HG03060 (cell line): ENCODE measurements around the gene OXSR1.
"Not testable (repeated sequence)": the region's sequence is repeated elsewhere in the genome, so short reads cannot be mapped to it uniquely, and the experiment has no call there.

Source experiments
- ATAC-seq: cut with Tn5 transposase; IDR thresholded peaks from one replicate; pipeline ENCODE4 v1.9.1; 2021; ENCODE audit warnings: low read depth, moderate number of reproducible peaks; ENCODE audit not compliant: unreplicated experiment

The OXSR1 gene

DNA sequence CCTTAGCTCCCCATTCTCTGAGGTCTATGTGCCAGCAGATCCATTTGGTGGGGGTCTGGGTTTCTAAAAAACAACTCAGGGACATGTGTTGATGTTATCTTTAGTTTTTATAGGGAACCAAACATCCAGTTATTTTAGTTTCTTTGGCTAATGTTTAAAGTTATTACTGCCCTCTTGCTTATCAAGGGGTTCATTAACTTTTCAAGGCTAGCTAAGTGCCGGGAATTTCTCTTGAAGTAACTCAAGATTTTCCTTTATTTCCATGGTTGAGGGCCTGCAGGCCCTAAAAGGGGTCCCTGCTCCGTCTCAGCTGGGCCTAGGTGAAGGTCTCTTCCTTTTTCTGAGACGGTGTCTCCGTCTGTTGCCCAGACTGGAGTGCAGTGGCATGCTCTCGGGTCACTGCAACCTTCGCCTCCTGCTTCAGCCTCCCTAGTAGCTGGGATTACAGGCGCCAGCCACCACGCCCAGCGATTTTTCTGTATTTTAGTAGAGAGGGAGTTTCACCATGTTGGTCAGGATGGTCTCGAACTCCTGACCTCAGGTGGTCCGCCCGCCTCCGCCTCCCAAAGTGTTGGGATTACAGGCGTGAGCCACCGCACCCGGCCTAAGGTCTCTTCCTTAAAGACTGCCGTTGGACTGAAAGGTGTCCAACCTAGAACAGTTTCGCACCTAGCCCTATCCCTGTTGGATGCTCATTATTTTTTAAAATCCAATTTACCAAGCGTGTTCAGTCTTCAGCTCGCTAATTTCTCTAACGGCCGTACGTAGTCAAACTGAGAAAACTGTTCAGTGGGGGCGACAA is 1.3 kb upstream of the OXSR1 start:
- ATAC-seq, result no peak

DNA sequence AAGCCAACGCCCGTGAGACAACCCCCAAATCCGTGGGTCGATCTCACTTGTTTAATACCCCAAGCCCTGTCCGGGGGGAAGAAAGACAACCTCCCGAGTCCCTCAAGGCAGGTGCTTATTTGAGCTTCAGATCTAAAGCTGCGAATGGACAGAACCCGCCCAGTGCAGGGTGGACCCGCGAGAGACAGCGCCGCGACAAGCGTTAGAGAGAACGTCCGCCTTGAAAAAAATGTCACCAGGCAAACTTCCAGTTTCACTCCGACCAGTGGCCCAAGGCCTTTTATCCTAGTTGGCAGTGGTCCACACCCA is 740 bp upstream of the OXSR1 start:
- ATAC-seq, result no peak

DNA sequence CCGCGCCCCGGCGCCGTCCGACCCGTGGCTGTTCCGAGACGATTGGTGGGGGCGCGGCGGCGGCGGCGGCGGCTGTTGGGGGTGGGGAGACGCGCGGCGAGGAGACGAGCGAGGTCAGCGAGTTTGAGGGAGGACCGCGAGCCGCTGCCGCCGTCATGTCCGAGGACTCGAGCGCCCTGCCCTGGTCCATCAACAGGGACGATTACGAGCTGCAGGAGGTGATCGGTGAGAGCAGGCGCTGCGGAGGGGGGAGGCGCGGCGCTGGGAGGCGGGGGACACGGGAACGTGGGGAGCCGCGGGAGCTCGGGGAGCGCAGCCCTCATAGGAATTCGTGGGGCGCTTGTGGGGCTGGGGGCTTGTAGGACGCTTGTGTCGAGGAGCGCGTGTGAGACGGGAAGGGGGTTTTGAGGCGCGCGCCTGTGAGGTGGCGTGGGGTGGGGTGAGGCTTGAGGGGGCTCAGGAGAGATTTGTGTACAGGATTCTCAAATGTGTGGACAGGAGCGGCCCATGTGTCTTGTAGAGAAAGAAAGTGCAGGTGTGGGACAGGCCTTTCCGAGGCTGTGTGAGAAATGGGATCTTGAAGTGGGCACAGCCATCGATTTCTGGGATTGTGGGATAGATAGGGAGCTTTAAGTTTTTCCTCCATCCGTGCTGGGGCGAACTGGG is 518 bp downstream of the OXSR1 start:
- no peak for ATAC-seq

DNA sequence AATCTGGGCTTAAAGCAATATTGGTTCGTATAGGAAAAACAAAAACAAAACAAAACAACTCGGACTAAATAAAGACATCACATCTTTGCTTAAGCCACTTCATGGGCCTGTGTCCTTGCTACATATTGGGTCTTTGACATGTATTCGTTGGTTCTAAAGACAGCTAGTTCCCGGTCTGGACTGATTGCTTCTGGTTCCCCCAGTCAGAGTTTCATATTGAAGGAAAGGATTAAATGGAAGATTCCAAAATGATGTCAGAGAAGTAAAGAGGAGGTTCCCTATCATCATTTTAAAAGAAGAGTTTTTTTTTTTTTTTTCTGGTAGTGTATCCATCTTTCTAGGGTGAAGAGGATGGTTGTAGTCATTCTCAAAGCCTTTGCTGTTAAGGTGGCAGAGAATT is 2.3 kb downstream of the OXSR1 start:
- no peak for ATAC-seq

DNA sequence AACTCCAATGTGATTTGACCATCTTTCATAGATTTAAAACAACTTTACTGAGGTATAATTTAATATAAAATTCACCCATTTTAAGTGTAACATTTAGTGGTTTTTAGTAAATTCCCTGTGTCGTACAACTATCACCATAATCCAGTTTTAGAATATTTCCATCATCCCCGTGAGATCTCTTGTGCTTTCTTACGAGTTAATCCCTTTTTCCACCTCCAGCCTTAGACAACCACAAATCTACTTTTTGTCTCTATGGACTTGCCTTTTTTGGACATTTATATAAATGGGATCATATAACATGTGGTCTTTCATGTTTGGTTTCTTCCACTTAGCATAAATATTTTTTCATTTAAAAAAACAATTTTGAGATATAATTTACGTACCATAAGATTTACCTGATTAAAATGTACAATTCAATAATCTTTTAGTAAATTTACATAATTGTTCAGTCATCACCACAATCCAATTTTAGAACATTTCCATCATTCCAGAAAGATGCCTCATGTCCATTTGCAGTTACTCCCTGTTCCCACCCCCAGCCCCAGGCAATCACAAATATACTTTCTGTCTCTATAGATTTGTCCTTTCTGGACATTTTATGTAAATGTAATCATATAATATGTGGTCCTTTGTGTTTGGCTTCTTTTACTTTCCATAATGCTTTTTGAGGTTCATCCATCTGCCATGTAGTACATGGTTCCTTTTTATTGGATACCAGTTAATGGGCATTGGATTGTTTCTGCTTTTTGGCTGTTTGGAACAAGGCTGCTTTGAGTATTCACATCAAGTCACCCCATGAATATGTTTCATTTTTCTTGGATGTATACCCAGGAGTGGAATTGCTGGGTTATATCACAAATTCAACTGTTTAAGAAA is 3.1 kb downstream of the OXSR1 start:
- no peak for ATAC-seq

DNA sequence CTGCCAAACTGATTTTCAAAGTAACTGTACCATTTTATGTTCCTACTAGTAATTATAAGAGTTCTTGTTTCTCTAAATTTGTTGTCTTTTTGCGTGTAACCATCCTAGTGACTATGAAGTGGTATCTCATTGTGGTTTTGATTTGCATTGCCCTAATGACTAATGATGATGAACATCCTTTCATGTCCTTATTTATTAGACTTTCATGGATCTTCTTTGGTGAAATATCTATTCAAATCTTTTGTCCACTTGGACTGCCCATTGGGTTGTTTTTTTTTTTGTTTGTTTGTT is 3.6 kb downstream of the OXSR1 start:
- no peak for ATAC-seq

DNA sequence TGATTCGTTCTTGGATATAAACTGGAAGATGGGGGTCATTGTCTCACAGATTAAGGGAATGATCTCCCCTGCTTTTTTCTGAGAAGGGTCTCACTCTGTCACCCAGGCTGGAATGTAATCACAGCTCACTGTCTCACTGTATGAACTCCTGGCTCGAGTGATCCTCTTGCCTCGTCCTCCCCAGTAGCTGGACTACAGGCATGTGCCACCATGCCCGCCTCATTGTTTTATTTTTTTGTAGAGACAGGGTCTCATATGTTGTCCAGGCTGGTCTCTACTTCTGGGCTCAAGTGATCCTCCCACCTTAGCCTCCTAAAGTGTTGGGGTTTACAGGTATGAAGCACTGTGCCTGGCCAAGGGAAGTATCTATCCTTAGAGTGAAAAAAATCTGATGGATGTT is 5.4 kb downstream of the OXSR1 start:
- no peak for ATAC-seq

DNA sequence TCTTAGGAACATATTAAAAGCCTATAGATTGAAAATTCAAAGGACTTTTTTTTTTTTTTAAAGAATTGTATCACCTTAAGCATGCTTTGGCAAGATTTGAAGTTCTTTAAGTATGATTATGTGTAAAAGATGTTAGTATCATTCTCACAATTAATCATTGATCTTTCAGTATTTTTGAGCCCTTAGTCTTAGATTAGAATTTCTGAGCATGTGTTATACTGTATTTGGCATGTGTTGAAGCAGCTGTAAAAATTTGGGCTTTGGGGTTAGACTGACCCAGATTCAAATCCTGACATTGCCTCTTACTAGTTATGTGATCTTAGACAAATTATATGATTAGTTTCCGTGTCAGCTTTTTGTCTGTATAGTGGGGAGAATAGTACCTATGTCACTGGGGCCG is 6.3 kb downstream of the OXSR1 start:
- no peak for ATAC-seq

DNA sequence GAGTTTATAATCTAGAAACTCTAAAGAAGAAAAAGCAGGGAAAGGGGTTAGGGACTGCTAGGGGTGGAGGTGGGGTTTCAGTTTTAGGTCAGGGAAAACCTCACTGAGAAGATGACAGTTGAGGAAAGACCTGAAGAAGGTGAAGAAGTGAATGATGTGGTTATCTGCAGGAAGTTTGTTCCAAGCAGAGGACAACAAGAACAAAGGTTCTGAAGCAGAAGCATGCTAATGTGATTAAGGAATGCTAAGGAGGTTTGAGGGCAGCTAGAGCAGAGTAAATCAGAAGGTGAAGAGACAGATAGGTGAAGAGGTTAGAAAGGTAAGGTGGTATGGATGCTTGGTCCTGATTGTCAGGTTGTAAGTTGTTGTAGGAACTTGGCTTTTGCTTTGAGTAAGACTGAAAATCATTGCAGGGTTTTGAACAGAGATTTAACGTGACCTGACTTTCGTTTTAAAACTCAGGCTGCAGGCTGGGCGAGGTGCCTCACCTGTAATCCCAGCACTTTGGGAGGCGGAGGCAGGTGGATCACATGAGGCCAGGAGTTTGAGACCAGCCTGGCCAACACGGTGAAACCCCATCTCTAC is 8.6 kb downstream of the OXSR1 start:
- ATAC-seq, result no peak

DNA sequence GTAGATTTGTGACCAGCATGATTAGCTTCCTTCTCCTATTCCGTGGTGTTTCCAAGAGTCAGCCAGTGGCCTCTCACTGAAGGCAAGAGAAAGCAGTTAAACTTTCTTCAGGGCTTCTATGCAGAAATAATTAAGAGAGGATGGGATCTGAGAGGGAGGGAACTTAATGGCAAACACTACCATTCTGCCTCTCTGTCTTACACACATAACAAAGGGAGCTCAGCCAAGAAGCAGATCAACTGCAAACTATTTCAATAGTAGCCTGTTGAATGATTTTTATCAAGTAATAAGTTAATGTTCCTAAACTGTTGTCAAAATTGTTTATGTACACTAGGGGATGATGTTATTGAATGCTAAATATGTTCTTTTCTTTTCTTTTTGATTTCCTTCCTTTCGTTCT is 11.8 kb downstream of the OXSR1 start:
- no peak for ATAC-seq

DNA sequence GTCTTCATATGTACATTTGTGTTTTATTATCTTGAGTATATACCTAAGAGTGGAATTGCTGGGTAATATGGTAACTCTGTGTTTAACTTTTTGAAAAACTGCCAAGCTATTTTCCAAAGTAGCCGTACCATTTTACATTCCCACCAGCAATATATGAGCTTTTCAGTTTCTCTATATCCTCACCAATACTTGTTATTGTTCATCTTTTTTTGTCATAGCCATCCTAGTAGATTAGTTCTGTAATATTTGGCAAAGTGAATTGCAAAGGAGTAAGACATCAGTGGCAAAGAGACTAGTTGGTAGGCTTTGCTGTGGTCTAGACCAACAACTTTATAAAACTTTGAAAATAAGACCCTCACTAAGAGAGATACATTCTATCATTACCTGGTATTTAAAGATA is 21.4 kb downstream of the OXSR1 start:
- no peak for ATAC-seq

DNA sequence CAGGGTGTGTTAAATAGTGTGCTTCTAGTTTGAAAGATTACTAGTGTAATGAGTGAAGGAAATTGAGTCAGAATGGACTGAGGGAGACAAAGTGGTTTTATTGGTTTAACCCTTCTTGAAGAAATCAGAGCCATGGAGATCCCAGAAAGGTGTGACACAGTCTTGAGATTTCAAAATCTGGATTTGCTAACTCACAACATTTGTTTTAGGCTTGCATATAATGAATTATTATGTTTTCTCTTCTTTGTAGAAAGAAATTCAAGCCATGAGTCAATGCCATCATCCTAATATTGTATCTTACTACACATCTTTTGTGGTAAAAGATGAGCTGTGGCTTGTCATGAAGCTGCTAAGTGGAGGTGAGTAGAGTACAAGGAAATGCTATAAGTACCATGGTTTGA is 25.1 kb downstream of the OXSR1 start:
- ATAC-seq, result no peak

DNA sequence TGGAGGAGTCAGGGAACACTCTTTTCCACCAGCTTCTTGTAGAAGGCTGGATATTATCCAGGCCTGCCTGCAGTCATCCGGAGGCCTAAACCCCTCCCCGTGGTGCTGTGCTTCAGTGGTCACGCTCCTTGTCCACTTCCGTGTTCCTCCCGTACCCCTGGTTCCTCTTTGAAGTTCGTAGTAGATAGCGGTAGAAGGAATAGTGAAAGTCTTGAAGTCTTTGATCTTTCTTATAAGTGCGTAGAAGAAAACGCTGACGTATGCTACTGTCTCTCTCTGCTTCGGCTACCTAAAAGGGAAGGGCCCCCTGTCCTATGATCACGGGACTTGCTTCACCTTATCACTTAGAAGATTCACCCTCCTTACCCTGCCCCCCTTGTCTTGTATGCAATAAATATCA is 37.6 kb downstream of the OXSR1 start:
- not testable (repeated sequence) for ATAC-seq

DNA sequence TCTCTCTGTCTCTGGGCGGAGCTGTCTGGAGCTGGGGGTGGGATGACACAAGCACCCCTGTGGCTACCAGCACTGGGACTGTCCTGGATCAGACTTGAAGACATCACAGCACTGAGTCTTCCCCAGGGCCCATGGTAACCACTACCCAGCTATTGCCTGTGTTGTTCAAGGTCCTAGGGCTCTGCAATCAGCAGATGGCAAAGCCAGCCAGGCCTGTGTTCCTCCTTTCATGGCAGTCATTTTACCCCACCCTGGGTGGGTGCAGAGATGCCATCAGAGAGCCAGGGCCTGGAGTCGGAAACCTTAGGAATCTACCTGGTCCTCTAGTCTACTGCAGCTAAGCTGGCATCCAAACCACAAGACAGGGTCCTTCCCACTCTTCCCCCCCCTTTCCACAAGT is 38.4 kb downstream of the OXSR1 start:
- no peak for ATAC-seq

DNA sequence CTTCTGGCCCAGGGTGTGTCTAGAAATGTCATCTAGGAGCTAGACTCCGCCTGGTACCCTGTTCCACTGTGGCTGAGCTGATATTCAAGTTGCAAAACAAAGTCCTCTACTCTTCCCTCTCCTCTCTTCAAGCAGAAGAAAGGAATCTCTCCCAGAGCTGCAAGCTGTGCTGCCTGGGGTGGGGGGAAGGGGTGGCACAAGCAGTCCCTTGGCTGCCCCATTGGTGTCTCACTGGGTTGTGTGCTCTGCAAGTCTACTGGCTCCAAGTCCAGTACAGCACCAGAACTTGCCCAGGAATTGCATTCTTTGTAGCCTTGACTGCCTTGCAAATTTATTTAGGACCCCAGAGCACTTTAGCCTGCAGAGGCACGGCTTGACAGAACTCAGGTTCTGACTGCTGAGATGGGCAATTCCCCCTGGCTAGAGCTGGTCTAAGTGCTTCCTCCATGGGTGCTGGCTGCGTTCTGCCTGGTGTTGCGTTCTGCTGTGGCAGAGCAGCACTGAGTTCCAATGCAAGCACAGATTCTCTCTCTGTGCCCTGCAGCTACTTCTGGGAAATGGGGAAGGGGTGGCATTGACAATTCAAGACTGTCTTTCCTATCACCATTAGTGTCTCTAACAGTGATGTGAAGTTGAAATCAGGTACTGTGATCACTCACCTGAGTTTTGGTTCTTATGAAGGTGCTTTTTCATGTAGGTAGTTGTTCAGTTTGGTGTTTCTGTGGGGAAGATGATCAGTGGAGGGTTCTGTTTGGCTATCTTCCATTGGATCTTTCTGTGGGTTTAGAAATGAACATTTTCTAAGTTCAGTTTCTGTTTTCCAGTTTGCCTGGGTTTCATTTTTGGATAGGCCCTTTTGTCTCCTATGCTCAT is 39.5 kb downstream of the OXSR1 start:
- no peak for ATAC-seq

DNA sequence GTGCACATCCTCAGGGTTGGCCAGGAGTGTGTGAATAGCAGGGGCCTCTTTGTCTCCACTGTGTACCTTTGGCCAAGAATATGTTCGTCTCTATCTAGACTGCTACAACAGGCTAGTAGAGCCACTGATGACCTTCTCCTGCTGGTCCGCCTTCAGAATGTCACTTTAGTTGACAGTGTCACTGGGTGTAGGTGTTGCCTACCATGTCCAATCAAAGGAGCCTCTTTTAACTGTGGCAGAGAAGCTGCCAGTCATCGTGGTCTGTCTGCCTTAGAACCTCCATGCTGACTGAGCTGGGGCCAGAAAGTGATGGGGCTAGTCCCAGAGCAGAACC is 40.1 kb downstream of the OXSR1 start:
- ATAC-seq, result no peak

DNA sequence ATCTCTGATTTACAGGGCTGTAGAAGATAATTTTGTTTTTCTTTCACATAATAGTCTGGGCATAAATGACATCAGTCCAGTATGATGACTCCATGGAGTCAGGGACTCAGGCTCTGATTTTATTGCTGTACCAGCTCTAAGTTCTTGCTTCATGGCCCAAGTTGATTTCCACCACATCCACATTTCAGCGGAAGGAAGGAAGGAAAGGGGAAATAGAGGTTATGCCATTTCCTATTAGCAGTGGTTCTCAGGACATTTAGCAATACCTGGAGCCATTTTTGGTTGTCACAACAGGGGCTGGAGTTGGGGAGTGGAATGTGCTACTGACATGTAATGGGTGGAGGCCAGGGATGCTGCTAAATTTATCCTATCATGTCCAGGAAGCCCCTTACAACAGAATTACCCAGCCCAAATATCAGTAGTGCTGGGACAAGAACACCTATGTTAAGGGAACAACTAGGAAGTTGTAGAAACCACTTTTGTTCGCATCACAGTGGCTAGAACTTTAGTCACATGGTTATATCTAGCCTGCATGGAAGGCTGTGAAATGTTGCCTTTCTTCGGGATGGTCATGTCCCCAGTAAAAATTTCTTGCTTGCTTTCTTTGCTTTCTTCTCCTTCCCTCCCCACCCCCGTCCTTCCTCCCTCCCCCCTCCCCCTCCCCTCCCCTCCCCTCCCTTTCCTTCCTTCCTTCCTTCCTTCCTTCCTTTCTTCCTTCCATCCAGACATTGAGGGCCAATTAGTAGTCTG is 42.1 kb downstream of the OXSR1 start:
- ATAC-seq, result no peak

DNA sequence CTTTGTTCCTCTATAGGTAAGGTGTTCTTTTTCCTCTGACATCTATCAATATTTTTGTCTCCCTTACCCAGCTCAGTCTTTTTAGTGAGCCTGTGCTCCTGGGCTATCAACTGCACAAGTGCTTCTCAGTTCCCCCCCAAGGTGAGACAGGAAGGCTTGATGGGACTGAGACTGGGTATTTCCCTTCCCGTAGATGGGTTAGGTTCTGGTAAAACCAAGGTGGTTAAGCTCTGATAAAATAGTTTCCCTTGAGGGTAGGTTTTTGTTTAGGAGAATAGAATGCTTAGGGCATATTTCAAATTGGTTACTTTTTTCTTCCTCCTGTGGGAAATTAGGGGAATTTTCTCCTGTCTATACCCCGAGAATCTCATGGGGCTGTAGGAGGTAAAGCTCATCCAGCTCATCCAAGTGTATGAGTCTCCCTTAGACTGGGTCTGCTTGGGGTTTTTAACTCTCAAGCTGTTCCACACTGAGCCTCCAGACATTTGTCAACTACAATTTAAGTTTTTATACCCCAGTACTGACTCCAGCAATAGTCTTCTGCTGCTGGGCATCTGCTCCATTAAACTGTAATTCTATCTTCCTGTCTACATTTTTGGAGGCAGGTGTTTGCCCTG is 44.9 kb downstream of the OXSR1 start:
- no peak for ATAC-seq

DNA sequence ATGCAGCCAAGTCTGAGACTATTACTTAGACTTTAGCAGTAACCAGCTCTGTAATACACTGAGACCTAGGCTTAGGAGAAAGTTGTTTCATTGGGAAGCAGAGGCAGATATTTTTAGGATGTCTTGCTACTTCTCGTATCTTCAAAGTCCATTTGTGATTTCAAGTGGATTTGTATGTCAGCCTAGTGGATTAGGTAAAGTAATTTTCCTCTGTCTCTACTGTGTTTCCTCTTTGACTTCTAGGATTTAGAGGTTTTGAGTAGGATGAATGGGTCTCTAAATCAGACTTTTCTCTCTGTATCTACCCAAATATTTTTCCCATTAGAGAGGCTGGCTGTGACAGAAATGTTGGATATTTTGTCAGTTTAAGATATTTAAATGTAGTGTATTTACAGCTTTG is 46.8 kb downstream of the OXSR1 start:
- ATAC-seq, result no peak
